HG03108 (cell line): Measurements from ENCODE around the gene PITHD1.
A peak's percentile ranks its signal among the peaks of the same experiment; 100 is the strongest.
"Not testable (repeated sequence)": the region's sequence is repeated elsewhere in the genome, so short reads cannot be mapped to it uniquely, and the experiment has no call there.

Source experiments
- ATAC-seq: cut with Tn5 transposase; IDR thresholded peaks from one replicate; pipeline ENCODE4 v1.9.1; 2021; ENCODE audit warnings: moderate library complexity; ENCODE audit not compliant: unreplicated experiment

The PITHD1 gene, protein sequence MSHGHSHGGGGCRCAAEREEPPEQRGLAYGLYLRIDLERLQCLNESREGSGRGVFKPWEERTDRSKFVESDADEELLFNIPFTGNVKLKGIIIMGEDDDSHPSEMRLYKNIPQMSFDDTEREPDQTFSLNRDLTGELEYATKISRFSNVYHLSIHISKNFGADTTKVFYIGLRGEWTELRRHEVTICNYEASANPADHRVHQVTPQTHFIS

DNA sequence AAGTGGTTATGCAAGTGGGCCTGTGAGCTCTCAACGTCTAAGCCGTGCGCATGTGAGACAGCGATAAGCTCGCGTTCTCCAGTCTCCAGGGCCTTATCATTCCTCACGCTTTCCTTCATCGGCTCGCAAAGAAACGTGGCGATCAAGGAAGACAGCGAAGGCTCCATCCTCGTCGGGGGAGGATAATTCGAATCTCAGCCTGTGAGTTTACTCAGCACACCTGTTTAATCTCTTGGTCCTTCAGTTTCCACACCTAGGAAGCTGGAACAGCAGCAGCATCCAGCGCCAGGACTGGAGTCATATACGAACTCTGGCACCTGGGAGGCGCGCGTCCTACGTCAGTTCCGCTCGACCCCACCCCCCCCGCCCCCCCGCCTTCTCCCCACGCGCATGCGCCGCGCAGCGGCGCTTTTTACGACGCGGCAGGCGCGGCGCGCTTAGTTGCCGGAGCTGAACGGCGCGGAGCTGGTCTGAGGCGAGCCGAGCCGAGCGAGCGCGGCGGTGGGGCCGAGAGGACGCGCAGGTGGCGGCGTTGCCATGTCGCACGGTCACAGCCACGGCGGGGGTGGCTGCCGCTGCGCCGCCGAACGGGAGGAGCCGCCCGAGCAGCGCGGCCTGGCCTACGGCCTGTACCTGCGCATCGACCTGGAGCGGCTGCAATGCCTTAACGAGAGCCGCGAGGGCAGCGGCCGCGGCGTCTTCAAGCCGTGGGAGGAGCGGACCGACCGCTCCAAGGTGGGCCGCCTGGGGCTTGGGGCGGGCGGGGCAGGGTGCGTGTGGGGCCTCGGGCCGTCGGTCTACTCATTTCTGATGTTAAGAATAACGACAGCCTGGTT lies at the start of gene PITHD1:
Gene PITHD1 (plus strand): TSS at position 440 of the 836 bp plus-strand sequence. CDS start 98 bp downstream, at position 538.
- ATAC-seq, result peak; percentile 65

DNA sequence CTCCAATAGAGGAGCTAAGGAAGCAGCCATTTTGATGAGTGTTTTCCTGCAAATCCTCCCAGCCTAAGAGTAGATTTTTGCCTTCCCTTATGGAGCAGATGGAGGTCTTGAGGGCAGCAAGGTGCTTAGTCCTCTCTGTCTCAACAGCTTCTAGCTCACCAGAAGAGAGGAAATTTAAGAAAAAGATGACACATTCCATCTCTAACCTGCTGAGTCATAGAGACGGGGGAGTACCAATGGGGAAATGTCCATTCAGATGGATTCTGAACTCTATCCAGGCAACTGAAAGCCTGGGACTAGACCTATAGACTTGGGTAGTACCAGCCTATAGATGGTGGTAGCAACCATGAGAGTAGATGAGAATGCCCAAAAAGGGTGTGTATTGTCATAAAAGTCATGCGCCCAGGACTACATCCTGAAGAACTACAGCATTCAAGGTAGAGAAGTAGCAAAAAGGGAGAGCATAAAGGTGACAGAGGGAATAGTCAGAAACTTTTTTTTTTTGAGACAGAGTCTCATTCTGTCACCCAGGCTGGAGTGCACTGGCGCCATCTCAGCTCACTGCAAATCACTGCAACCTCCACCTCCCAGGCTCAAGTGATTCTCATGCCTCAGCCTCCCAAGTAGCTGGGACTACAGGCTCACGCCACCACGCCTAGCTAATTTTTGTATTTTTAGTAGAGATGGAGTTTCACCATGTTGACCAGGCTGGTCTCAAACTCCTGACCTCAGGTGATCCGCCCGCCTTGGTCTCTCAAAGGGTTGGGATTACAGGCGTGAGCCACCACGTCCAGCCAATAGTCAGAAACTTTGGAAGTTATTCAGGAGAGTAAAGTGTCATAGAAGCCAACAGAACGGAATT lies 45.6 kb upstream of the PITHD1 start:
- no peak for ATAC-seq

DNA sequence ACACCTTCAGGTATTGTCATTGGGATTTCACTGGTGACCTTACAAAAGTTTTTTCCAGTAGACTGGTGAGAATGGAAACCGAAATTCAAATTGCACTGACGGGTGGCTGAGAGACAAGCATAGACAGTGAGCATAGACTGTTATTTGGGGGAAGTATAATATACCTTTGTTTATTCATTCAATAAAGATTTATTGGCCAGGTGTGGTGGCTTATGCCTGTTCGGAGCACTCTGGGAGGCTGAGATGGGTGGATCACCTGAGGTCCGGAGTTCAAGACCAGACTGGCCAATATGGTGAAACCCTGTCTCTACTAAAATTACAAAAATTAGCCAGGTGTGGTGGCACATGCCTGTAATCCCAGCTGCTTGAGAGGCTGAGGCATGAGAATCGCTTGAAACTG lies 44.9 kb upstream of the PITHD1 start:
- not testable (repeated sequence) for ATAC-seq

DNA sequence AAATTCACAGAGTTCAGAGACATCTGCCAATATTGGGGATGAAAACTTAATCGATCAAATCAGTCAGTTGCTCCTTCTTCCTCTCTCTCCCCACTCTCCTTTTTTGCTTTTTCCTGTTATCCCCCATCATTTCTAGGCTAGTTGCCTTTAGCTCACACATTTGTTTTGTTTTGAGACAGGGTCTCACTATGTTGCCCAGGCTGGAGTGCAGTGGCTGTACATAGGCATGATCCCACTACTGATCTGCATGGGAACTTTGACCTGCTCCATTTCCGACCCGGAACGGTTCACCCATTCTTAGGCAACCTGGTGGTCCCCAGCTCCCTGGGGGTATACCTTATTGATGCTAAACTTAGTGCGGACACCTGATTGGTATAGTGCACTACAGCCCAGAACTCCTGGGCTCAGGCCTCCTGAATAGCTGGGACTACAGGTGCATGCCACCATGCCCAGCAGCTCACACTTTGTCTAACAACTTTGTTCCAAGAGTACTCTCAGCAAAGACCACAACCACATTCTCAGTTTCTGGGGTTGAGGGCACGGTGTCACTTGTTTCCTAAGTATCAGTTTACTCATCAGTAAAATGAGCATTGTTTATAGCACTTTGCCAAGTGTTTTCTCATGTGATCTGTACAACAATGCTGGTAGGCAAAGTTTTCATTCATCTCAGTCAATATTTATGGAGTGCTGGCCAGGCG lies 41.6 kb upstream of the PITHD1 start:
- ATAC-seq, result no peak

DNA sequence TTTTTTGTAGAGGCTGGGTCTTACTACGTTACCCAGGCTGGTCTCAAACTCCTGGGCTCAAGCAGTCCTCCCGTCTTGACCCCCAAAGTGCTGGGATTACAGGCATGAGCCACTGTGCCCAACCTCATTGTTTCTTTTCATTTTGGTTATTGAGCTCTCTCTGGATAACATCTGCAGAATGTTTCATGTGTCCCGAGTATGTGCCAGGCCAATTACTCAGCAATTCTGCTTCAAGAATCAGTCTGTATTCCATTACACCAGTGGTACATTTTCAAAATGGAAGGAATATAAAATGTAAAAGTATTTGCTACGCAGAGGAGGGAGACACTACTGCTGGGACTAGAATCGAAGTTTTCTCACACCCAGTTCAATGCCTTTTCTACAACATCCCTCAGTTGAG lies 36.6 kb upstream of the PITHD1 start:
- no peak for ATAC-seq

DNA sequence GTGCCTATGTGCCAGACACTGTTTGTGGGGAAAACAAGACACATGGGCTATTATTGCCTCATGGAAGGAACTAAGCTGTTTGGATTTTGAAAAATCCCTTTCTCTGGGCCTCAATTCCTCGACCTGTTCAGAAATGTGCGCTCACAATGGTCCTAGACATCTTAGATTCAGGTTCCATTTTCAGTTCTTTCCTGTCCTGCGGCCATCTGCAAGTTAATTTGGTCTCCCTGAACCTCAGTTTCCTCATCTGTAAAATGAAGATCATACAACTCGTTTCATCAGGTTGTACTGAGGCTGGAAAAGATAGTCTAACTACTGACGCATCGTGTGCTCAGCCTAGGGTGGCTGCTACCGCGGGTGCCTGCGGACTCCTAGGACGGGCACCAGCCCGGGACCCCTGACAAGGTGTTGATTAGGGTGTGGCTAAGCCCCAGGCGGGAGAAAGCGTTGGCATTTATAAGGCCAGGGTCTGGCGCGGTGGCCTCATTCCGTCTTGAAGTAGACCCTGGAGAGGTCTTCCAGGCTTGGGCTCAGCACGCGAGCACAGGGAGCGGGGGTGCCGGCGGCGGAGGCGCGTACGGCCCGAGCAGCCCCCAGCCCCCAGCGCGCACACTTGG lies 35.4 kb upstream of the PITHD1 start:
- ATAC-seq, result peak; percentile 15

DNA sequence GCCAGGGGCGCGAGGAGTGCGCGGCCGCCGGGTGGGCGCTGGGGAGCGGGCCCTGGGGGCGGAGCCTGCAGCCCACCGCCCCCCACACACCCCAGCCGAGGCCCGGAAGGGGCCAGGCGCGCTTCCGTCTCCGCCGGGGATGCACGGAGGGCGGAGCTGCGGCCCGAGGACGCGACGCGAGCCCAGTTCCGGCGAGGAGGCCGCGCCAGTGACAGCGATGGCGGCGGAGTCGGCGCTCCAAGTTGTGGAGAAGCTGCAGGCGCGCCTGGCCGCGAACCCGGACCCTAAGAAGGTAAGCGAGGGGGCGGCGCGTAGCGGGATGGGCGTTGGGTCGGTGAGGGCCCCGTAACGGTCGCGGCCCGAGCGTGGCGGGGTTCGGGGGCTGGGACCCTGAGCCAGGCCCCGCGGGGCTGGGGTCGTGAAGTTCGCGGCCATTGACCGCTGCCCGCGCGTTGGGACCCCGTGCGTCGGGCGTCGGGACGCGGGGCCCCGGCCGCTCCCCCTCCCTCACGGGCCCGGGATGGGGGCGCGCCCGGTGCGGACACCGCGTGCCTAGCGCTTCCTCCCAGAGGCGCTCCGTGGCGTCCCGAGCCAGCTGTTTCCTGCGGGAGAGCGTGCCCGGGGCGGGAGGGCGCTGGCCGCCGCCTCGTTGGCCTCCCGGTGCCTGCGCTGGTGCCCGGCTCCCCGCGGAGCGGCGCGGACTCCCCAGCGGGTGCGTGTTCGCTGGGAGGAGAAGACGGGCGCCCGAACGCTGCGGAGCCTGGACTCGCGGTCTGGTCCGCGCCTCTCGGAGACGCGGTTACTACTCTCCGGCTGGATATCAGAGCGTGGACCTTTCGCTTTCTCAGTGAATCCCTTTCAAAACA lies 34.7 kb upstream of the PITHD1 start, which contains the start of gene ELOA:
Gene ELOA (plus strand): TSS at position 185 of the 866 bp plus-strand sequence. CDS start 33 bp downstream, at position 218.
- ATAC-seq, result peak; percentile 81

DNA sequence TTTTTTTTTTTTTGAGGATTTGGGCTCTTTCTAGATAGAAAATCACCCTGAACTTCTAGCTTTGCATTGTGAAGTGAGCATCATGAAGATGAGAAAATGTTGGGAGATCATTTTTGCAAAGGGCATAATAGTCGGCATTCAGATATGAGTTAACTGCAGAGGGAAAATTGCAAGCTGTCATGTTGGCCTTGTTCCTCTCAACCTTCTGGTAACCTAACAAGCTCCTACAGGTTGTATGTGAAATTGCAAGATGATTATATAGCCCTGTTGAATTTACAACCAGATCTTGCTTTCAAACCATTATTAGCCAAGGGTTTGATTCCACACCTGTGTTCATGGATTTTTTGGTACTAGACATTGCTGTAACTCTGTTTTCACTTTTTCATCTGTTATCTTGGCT lies 32.7 kb upstream of the PITHD1 start:
- no peak for ATAC-seq

DNA sequence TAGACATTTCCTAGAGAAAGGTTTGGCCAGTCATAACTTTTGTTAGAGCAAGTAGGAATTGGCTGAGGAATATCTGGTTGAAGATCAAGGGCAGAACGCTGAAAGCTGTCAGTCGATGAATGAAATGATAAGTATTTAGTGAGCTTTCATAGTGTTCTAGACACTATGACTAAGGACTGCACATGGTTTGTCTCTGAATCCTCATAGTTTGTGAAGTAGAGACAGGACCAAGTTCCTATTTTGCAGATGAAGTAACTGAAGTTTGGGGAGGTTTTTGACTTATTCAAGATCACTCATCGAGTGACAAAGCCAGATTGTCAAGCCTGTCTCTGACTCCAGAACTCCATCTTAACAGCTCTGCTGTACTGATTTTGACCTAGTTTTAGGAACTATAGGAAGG lies 30.2 kb upstream of the PITHD1 start:
- no peak for ATAC-seq

DNA sequence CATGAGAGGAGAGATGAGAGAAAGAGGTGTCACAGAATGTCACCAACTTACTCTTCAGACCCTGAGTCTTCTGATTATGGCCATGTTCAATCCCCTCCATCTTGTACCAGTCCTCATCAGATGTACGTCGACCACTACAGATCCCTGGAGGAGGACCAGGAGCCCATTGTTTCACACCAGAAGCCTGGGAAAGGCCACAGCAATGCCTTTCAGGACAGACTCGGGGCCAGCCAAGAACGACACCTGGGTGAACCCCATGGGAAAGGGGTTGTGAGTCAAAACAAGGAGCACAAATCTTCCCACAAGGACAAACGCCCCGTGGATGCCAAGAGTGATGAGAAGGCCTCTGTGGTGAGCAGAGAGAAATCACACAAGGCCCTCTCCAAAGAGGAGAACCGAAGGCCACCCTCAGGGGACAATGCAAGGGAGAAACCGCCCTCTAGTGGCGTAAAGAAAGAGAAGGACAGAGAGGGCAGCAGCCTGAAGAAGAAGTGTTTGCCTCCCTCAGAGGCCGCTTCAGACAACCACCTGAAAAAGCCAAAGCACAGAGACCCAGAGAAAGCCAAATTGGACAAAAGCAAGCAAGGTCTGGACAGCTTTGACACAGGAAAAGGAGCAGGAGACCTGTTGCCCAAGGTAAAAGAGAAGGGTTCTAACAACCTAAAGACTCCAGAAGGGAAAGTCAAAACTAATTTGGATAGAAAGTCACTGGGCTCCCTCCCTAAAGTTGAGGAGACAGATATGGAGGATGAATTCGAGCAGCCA lies 27.0 kb upstream of the PITHD1 start:
- no peak for ATAC-seq

DNA sequence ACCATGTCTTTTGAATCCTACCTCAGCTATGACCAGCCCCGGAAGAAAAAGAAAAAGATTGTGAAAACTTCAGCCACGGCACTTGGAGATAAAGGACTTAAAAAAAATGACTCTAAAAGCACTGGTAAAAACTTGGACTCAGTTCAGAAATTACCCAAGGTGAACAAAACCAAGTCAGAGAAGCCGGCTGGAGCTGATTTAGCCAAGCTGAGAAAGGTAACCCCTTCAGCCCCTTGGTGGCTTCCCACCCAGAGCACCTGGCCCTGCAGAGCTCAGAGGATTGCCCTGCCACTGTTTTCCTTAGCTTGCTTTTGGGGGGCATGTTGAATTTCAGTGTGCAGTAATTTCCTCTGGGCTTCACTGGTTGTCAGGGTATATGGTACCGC lies 26.4 kb upstream of the PITHD1 start:
- no peak for ATAC-seq

DNA sequence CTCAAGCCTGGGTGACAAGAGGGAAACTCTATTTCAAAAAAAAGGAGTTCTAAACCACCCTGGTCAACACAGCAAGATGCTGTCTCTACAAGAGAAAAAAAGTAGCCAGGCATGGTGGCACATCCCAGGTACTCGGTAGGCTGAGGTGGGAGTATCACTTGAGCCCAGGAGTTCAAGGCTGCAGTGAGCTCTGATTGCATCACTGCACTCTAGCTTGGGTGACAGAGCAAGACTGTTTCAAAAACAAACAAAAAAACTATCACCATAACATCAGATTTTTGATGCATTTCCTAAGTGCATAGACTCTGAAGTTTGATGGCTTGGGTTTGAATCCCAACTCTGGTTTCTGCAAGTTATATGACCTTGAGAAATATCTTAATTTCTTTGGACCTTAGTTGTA lies 25.3 kb upstream of the PITHD1 start:
- no peak for ATAC-seq

DNA sequence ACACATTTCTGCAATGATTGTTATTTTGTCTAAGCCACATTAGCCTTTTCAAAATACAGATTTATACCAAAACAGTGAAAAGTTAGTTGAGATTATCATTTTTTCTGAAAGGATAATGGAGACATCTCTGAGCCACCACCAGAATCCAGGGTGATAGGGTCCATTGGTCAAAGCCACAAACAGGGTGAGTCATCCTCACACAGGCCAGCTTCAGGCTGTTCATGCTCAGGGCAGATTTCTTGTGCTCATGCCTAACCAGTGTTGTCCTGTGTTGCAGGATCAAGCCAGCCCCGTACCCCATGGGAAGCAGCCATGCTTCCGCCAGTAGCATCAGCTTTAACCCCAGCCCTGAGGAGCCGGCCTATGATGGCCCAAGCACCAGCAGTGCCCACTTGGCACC lies 21.5 kb upstream of the PITHD1 start:
- no peak for ATAC-seq

DNA sequence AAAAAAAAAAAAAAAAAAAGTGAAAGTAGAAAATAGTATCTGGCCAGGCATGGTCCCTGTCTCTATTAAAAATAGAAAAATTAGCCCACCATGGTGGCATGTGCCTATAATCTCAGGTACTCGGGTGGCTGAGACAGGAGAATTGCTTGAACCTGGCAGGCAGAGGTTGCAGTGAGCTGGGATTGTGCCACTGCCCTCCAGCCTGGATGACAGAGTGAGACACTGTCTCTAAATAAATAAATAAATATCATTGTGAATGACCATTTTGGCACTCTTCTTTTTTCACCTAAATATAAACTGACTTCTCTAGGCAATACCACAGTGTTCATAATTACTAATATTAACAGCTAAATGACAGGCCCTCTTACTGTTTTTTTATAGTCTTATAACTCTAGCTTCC lies 20.4 kb upstream of the PITHD1 start:
- ATAC-seq, result no peak

DNA sequence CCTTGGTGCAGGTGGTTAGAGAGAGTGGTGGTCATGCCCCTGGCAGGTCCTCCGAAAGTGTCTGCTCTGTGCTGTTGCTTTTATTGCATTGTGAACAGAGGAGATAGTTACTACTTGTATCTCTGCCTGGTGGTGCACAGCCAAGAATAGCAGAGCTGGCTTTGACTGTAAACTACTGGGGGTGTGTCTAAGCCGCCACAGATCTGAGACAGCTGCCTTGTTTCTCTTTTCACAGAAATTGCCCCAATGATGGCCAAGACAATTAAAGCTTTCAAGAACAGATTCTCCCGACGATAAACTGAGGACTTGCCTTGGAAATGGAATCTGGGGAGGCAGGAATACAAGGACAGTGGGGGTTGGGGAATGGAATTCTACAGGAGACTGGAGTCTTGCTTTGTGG lies 18.9 kb upstream of the PITHD1 start:
- no peak for ATAC-seq

DNA sequence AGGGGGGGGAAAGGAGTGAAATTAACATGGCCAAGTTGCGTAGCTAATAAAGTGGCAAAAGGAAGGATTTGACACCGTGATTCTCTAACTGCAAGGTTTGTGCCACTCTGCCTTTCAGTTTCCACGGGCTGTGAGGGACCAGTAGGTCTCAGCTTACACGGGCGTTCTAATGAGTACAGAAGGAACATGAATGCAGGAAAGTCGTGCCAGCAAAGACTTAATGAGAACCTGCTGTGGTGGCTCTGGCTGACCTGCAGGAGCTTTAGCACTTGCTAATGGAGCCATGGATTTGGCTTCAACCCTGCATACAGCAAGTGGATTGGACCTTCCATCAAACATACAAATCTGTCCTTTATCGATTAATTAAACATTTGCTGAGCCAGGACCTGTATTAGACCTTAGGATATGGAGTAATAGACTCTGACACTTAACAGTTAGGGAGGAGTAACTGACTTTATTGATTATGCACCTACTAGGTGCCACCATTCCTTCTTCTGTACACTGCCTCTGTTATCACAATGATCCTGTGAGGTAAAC lies 15.1 kb upstream of the PITHD1 start:
- ATAC-seq, result no peak

DNA sequence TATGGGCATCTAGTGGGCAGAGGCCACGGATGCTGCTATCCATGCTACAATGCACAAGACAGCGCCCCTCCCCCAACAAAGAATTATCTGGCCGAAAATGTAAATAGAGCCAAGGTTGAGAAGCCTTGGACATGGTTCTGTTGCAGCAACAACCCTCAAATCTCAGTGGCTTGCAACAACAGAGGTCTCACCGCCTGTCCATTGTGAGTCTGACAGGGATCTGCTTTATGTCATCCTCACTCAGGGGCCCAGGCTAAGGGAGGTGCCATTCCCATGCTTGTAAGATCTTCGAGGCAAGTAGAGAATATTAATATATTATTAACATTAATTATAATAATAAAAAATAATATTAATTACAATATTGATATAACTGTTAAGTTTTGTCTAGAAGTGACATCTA lies 9.5 kb upstream of the PITHD1 start:
- ATAC-seq, result no peak

DNA sequence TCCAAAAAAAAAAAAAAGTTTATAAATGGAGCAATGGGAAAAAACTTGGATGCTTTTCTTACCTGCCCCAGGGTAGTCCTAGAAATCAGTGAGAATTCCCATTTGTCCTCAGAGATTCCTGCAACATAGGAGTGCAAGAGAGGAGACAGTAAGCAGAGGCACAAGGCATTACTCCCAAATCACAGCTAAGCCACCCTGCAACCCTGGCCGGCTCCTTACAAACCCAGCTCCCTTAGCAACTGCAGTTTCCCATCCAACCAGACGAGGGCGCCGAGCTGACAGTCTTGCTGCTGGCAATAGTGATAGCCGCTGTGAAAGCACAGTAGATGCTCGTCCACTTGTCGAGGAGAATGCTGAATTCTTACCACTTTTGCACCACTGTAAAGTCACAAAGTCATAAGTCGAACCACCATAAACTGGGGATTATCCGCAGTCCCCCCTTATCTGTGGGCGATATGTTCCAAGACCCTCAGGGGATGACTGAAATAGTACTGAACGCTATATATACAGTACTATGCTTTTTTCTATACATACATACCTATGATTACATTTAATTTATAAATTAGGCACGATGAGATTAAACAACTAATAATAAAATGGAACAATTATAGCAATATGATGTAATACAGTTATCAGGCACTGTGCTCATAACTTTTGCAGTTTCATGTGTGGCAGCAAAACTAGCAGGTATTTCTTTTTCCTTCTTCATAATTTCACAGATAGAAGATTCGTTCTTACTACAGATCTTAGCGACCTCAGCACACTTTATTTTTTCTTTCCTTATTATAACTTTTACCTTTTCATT lies 6.0 kb upstream of the PITHD1 start:
- ATAC-seq, result peak; percentile 50
